ENCODE measurements around the gene SPSB4. TPM values are rescaled to one million over a fixed set of nuclear protein-coding genes. Genes with fewer than 3 reads are reported as not detected.

Gene SPSB4
- total and polyA plus RNA-seq, 2 of the 8 experiments (the other 6 are each of a cell fraction or from before 2014, with no cell fraction given) = 15.1 to 17.2 TPM

DNA sequence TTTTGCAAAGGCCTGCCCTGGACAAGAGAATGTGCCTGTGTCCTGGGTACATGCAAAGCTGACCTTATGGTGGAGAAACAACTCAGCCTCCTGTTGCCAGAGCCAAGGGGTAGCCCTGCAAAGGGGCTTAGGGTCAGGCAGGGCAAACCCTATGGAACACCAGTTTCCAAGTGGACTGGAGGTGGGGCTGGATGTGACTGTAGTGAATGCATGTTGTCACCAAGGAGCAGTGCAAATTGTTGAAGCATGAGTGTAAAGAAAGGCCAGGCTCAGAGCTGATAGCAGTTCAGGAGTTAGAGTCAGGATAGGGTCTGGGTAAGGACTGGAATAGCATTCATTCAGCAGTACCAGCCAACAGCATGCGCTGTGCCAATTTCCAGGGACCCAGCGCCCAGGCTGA lies 97.6 kb downstream of the SPSB4 start:
- ChIA-PET POLR2A (ENCODE audit: partially characterized antibody) (interaction anchor here (1.3 kb wide), 1 partner anchor 13 kb away, joined by 3 read pairs; no protein-coding TSS in a partner anchor), CTCF (ENCODE audit: partially characterized antibody) (interaction anchor here (0.7 to 3.9 kb wide), 9 partner anchors 9 to 148 kb away, joined by 3 to 21 read pairs (median 6); no protein-coding TSS in a partner anchor)
- no peak for DNase-seq (ENCODE audit: low read depth in 1 of 2, low spot score in 2 of 2)
- H3K14ac ChIP-seq (ENCODE audit: insufficient read length) = no peak overlapping the region
- no peak overlapping the region for H2AFZ ChIP-seq (ENCODE audit: low read length)
- H3K36me3 ChIP-seq (ENCODE audit: control insufficient read depth in 2 of 4, insufficient read depth in 4 of 4, low read length in 3 of 4) = no peaks in the 10 kb centered on the region
- H3K4me3 ChIP-seq (ENCODE audit: extremely low read depth in 1 of 4, insufficient read depth in 2 of 4, low read depth in 3 of 4, low read length in 4 of 4) = no peak overlapping the region
- no peak overlapping the region for H3K23ac ChIP-seq (ENCODE audit: insufficient read length)
- H2AK5ac ChIP-seq (ENCODE audit: low read depth, low read length) = no peak overlapping the region
- H3K56ac ChIP-seq (replicated peaks; ENCODE audit: insufficient read length, low read depth, low read length) = no peak overlapping the region
- H2BK12ac ChIP-seq (ENCODE audit: low read depth, low read length) = no peak overlapping the region
- no peak overlapping the region for H2BK15ac ChIP-seq (ENCODE audit: low read length)
- H3K27ac ChIP-seq (ENCODE audit: low read depth, low read length) = no peak overlapping the region
- H3K23me2 ChIP-seq (ENCODE audit: low read depth, low read length) = no peaks in the 10 kb centered on the region
- H2BK120ac ChIP-seq (replicated peaks; ENCODE audit: low read depth, low read length) = no peak overlapping the region
- H3K18ac ChIP-seq (ENCODE audit: extremely low read depth, low read length) = no peak overlapping the region
- H3K4ac ChIP-seq (replicated peaks; ENCODE audit: insufficient read length, low read depth, low read length) = peak overlapping the region; percentile 13
- H4K5ac ChIP-seq (ENCODE audit: insufficient read length, low read depth, low read length) = no peak overlapping the region
- no peak overlapping the region for H4K91ac ChIP-seq (replicated peaks; ENCODE audit: insufficient read length, low read length)
- H2BK20ac ChIP-seq (ENCODE audit: low read length) = no peak overlapping the region
- no peaks in the 10 kb centered on the region for H3K79me2 ChIP-seq (ENCODE audit: control insufficient read depth in 1 of 2, insufficient read depth in 2 of 2, low read length in 2 of 2)
- no peak overlapping the region for H3K9ac ChIP-seq (replicated peaks in 1 of 4; ENCODE audit: extremely low read depth in 1 of 4, low read depth in 3 of 4, low read length in 3 of 4)
- peaks cover 2 to 5% (median 3%) of the 10 kb centered on the region in 4 experiments; a peak in 6 of 7 replicates for H3K4me1 ChIP-seq (replicated peaks in 1 of 4; ENCODE audit: control insufficient read depth in 3 of 4, insufficient read depth in 4 of 4, low read length in 3 of 4)
- no peak overlapping the region for H3K4me2 ChIP-seq (ENCODE audit: insufficient read depth in 1 of 2, low read depth in 2 of 2, low read length in 2 of 2)
- H4K8ac ChIP-seq (ENCODE audit: extremely low read depth, insufficient read depth, low read length) = no peak overlapping the region; the same call in 1 of the 2 replicates
- no peak for FAIRE-seq
- 89% methylated on average over 2 of the region's 2 CpGs; no CpG with 5 or more reads in 1 of the 2 experiments for WGBS, 2 experiments (ENCODE audit: extremely low coverage in 1 of 2, insufficient coverage in 1 of 2, insufficient read length in 1 of 2, insufficient replicate concordance in 2 of 2, low coverage in 1 of 2, low lambda C conversion rate in 2 of 2, missing lambda C conversion rate in 1 of 2)
- H4K20me1 ChIP-seq (replicated peaks in 1 of 2; ENCODE audit: control insufficient read depth in 1 of 2, insufficient read depth in 2 of 2, low read length in 2 of 2) = no peaks in the 10 kb centered on the region
- no peak overlapping the region for H2BK5ac ChIP-seq (ENCODE audit: low read depth, low read length)
- H3K9me3 ChIP-seq (ENCODE audit: insufficient read depth in 2 of 2, low read depth in 1 of 2, low read length in 1 of 2) = no peaks in the 10 kb centered on the region
- H3K79me1 ChIP-seq (ENCODE audit: low read depth, low read length) = no peaks in the 10 kb centered on the region; the same call in 1 of the 2 replicates
- no peaks in the 10 kb centered on the region for H3K27me3 ChIP-seq (replicated peaks in 1 of 4; ENCODE audit: control insufficient read depth in 3 of 4, extremely low read depth in 1 of 4, insufficient read depth in 3 of 4, low read length in 3 of 4)
- TF ChIP-seq PHF8 (conservative IDR thresholded peaks at IDR 0.05; ENCODE audit: low read depth, low read length) (no peak), NANOG (IDR thresholded peaks at IDR 0.05; ENCODE audit: insufficient read depth, low read depth, low read length, poor library complexity, severe bottlenecking) (no peak), EP300 (IDR thresholded peaks at IDR 0.05; ENCODE audit: borderline replicate concordance in 1 of 2, low read depth in 2 of 2, low read length in 2 of 2) (no peak), SIN3A (conservative IDR thresholded peaks at IDR 0.05 in 1 of 2, IDR thresholded peaks at IDR 0.05 in 1 of 2; ENCODE audit: low read depth in 1 of 2, low read length in 2 of 2) (no peak)

Data from H1 (cell line).